HCT116 (cell line): ENCODE data around the gene NPSR1.

Source experiments
- CTCF ChIP-seq, 3 experiments: fragments of 200-600 bp in 1 of 3; sonication (generic) in 1 of 3; IDR thresholded peaks in 2 of 3; conservative IDR thresholded peaks in 1 of 3; 2 replicates each; pipeline ENCODE4 v1.5.1; 2012 to 2017; ENCODE audit warnings: low read depth in 2 of 3, low read length in 2 of 3, antibody characterized with exemption in 1 of 3, borderline replicate concordance in 1 of 3, control low read depth in 1 of 3, mild to moderate bottlenecking in 1 of 3, mixed read lengths in 1 of 3, mixed run types in 1 of 3, moderate library complexity in 1 of 3; ENCODE audit not compliant: insufficient read depth in 1 of 3
- ELF1 ChIP-seq: IDR thresholded peaks from 2 replicates; pipeline ENCODE4 v1.6.1; 2012; ENCODE audit warnings: low read depth, borderline replicate concordance
- EZH2 ChIP-seq: fragments of 200-600 bp; sonication (generic); IDR thresholded peaks from 2 replicates; pipeline ENCODE4 v1.6.1; 2017; ENCODE audit warnings: antibody characterized with exemption, mixed run types
- POLR2A ChIP-seq: IDR thresholded peaks from 2 replicates; pipeline ENCODE4 v1.7.0; 2011; ENCODE audit warnings: borderline replicate concordance; ENCODE audit not compliant: insufficient read depth, insufficient read length; ENCODE audit errors: extremely low read depth

- TF ChIP-seq EZH2 (no peak), ELF1 (no peak), CTCF (IDR thresholded peaks at IDR 0.05 in 2 of 3, conservative IDR thresholded peaks at IDR 0.05 in 1 of 3; ENCODE audit: borderline replicate concordance in 1 of 3, insufficient read depth in 1 of 3, low read depth in 2 of 3, low read length in 2 of 3) (no peak), POLR2A (no peak)
These were observed 189.0 kb downstream of the NPSR1 start for GRCh38 chr7:34846976-34847375.
